ENCODE measurements around the gene APCDD1.

GRCh38 chr18:10473132-10473531 is 18.7 kb downstream of the APCDD1 start:
- TF ChIP-seq CSDC2 (CRISPR knock-in tag; IDR thresholded peaks at IDR 0.05) (no peak), ARNTL (CRISPR knock-in tag; IDR thresholded peaks at IDR 0.05; ENCODE audit: borderline replicate concordance, low read depth) (no peak), ZFP3 (CRISPR knock-in tag; IDR thresholded peaks at IDR 0.05) (no peak), ZFP30 (CRISPR knock-in tag; IDR thresholded peaks at IDR 0.05) (no peak), PATZ1 (CRISPR knock-in tag; IDR thresholded peaks at IDR 0.05; ENCODE audit: borderline replicate concordance) (no peak), ISL1 (CRISPR knock-in tag; IDR thresholded peaks at IDR 0.05) (no peak), ZNF70 (CRISPR knock-in tag; IDR thresholded peaks at IDR 0.05) (no peak), GLIS3 (CRISPR knock-in tag; IDR thresholded peaks at IDR 0.05) (no peak), OSR1 (CRISPR knock-in tag; IDR thresholded peaks at IDR 0.05) (no peak), RARB (CRISPR knock-in tag; IDR thresholded peaks at IDR 0.05) (no peak), ESRRG (CRISPR knock-in tag; IDR thresholded peaks at IDR 0.05) (no peak)

Data from SK-N-SH treated with all-trans-retinoic acid at 6 μM for 48 hours (cell line).